ENCODE measurements around the gene MZT2B.
"Not testable (repeated sequence)": the region's sequence is repeated elsewhere in the genome, so short reads cannot be mapped to it uniquely, and the experiment has no call there.

The MZT2B gene

DNA sequence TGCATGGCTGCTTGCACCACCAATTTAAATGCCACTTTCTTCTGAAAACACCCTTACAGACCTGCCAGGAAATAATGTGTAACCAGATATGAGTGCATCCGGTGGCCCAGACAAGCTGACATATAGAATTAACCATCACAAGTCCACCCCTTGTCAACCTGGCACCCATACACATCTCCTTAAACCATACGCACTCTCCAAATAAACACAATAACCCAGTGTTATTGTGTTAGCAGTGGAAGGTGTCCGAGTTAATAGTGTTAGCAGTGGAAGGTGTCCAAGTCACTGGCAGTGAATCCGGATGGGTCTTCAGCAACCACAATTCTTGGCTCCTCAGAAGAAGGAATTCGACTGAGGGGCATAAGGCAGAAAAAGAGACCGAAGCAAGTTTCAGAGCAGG lies 33.5 kb upstream of the MZT2B start:
- DNase-seq (ENCODE audit: extremely low read depth, low read depth); H3K4me3 ChIP-seq (replicated peaks; ENCODE audit: low read depth, low read length): not testable (repeated sequence)

DNA sequence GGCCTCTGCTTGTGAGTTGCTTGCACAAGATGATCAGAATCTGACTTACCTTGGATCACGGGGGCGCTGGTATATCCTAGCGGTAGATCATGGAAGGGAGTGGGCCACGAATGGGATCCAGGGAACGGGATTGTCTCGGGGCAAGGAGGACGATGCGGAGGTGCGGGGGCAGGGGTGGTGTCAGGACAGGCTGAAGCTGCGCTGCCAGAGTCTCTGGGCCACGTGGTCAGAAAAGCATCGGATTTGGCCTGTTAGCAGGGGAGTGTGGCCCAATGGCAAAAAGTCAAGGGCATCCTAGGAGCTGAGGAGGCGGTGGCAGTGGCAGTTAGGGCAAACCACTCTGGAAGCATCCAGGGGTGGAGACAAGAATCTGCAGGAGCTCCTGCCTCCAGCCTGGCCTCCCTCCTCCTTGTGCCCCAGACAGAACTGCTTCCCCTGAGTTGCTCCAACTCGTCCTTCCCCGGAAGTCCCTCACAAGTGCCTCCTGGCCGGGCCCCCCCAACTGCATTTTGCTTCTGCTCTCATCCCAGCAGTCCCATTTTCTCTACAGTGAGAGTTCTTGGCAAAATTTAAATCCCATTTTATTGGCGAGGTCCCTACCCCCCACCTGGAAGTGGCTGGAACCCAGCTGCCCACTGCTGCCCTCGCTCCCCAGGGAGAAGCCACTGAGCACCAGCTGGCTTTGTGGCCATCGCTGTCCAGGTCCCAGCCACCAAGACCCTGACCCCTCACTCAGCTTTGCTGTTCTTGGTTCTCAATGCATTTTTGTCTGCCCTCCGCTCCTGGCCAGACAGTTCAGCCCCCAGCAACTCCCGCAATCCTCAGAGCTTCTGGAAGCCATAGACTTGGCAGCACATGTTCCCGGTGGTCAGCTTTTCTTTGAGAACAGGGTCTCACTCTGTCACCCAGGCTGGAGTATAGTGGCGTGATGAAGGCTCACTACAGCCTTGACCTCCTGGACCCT lies 31.6 kb upstream of the MZT2B start:
- DNase-seq (ENCODE audit: extremely low read depth, low read depth): no peak
- no peak overlapping the region for H3K4me3 ChIP-seq (replicated peaks; ENCODE audit: low read depth, low read length)
- TF ChIP-seq, protein P1, sequence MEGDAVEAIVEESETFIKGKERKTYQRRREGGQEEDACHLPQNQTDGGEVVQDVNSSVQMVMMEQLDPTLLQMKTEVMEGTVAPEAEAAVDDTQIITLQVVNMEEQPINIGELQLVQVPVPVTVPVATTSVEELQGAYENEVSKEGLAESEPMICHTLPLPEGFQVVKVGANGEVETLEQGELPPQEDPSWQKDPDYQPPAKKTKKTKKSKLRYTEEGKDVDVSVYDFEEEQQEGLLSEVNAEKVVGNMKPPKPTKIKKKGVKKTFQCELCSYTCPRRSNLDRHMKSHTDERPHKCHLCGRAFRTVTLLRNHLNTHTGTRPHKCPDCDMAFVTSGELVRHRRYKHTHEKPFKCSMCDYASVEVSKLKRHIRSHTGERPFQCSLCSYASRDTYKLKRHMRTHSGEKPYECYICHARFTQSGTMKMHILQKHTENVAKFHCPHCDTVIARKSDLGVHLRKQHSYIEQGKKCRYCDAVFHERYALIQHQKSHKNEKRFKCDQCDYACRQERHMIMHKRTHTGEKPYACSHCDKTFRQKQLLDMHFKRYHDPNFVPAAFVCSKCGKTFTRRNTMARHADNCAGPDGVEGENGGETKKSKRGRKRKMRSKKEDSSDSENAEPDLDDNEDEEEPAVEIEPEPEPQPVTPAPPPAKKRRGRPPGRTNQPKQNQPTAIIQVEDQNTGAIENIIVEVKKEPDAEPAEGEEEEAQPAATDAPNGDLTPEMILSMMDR (IDR thresholded peaks at IDR 0.05; ENCODE audit: low read depth, low read length, missing control alignments): no peak

DNA sequence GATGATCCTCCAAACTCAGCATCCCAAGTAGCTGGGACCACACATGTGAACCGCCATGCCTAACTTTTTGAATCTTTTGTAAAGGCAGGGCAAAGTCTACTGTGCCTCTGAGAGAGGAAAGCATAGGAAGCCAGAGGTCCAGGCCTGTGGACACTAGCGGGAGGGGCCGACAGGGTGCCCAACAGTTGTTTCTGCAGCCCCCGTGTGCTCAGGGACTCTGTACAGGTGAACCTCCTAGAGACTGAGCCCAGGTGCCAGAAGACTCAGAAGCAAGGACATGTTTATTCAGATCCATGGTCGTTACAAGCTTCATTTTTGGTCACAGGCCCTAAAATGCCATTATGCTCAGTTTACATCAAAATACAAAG lies 30.9 kb upstream of the MZT2B start:
- H3K4me3 ChIP-seq (replicated peaks; ENCODE audit: low read depth, low read length); DNase-seq (ENCODE audit: extremely low read depth, low read depth): not testable (repeated sequence)

DNA sequence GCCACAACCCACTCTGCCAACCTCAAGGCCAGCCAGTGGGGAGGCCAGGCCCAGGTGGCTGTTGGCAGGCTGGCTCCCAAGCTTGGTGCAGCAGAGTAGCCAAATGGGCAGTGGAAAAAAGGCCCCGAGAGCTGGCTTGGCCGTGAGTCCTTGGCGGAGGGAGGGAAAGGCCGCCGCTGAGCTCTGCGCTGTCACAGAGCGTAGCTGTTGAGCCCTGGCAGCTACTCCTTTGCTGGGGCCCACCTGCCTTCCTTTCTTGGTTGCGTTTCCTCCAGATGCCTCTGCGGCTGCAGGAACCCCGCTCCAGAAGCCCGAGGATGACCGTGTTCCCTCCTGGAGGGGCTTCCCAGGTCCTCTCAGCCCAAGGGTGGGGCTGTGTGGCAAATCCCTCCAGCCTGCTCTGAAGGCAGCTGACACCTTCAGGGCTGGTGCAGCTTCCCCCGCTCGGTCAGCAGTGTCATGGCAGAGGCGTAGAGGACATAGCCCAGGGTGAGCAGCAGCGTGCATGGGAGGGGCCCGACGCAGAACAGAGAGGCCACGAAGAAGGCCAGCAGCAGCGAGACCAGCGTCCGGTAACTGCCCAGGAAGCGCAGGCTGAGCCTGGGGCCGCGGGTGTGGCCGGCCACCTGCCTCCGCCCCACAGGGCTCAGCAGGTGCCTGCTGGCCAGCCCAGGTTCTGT lies 29.8 kb upstream of the MZT2B start:
- not testable (repeated sequence) for H3K4me3 ChIP-seq (replicated peaks; ENCODE audit: low read depth, low read length); DNase-seq (ENCODE audit: extremely low read depth, low read depth)

DNA sequence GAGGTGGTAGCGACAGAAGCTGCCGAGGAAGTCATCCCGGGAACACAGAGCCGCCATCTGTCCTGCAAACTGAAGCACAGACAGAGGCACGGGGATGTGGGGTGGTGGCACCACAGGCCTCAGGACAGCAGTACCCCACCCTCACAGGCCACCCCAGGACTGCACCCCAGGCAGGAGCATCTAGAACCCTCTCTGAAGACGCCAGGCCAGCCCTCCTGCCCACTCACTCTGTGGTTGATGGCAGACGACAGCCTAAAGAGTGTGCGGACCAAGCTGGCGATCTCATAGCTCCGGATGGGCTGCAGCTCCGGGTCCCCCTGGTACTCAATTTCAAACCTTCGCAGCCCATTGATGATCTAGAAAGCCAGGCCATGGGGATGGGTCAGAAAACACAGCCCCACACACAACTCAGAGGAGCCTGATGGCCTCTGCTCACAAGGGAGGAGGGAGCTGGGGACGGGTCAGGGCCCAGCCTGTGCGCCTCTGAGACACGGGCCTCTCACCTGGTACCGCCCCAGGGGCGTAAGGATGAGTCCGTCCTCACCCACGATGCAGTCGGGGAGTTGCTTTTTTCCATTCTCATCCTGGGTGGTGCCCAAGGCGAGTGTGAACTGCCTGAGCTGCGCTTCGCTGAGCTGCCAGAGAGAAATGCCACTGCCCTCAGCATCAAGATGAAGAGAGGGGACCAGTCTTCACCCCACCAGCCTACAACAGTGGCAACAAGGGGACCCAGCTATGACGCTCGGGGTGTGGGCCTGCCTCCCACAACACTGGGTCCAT lies 29.1 kb upstream of the MZT2B start:
- DNase-seq (ENCODE audit: extremely low read depth, low read depth): no peak
- no peak overlapping the region for H3K4me3 ChIP-seq (replicated peaks; ENCODE audit: low read depth, low read length)
- TF ChIP-seq, protein P1 (IDR thresholded peaks at IDR 0.05; ENCODE audit: low read depth, low read length, missing control alignments): no peak

DNA sequence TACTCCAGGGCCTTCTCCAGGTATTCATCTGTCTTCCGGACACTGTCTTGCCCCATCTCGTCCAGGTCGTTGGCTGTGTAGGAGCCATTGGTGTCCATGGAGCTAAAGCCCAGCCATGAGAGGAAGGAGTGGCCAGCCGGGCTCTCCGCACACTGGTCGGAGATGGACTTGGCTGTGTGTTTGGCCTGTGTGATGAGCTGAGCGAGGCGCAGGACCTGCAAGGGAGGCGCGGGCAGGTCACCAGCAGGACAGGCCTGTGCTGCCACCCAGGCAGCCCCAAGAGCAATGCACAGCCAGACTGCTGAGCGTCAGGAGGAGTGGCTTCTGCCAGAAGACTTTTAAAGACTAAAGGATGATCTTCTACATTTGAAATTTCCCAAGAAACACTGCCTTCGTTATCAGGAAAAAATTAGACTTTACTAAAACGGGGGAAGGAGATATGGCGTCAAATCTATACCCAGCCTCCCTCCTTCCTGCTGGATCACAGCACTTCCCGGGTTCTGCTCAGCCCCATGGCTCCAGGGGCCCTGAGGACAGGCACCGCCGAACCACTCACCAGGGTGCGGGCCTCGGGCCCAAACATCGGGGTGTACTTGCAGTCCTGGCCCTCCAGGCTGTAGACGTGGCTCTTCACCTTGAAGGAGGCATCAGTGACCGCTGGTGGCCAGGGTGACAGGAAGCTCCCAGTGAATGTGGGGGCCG lies 28.2 kb upstream of the MZT2B start:
- not testable (repeated sequence) for H3K4me3 ChIP-seq (replicated peaks; ENCODE audit: low read depth, low read length); DNase-seq (ENCODE audit: extremely low read depth, low read depth)

DNA sequence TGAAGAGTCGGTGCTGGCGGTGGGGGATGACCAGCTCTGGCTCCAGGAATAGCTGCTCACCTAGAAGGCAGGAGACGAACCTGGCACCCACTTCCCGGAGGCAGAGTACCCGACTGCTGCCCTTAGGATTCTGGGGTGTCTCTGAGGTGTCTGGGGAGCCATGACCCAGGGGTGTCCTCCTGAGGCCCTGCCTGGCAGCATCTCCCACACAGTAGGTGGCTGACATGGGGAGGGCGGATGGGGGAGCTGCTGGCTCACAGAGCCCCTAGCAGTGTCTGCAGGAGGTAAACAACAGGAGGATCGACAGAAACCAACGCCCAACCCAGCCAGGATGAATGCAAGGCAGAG lies 27.7 kb upstream of the MZT2B start:
- DNase-seq (ENCODE audit: extremely low read depth, low read depth); H3K4me3 ChIP-seq (replicated peaks; ENCODE audit: low read depth, low read length): not testable (repeated sequence)

DNA sequence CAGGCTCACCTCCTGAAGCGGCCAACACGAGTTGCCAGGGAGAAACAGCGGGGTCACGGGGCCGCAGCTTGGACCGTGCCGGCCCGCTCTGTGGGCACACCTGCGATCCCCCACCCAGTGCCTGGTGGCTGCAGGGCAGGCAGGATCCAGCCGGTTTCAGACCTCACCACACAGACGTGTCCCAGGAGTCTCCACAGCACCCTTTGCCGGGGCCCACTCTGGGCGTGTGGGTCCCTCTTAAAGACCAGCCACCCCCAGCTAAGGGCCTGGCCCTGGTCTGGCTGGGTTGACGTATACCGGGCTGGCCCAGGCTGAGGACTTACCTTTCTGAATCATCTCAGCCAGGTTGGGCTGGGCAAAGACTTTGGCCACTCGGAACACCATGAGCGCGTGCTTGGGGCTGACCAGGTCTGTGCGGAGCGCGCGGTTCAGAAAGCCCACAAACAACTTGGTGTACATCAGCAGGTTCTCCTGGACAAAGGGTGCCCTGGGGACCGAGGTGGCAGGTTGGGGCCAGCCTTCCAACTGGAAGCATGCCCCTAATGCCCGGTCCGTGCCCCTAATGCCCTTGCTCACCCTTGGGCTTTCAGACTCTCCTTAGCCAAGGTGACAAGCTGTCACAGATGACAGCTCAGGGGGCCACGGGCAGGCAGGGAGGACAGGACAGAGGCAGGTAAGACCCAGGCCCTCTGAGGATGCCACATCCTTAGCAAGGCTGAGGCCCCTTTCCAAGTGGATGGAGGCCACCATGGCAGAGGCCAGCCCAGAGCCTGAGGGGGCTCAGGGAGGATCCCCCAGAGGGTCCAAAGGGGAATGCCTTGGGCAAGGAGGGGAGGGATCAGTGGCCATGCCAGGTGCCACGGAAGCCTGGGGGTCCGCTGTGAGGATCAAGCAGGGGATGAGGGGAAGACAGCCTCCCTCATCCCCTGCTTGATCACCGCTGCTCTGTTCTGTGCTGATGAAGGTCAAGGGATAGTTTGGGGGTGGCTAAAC lies 27.0 kb upstream of the MZT2B start:
- TF ChIP-seq, protein P1 (IDR thresholded peaks at IDR 0.05; ENCODE audit: low read depth, low read length, missing control alignments): no peak
- no peak overlapping the region for H3K4me3 ChIP-seq (replicated peaks; ENCODE audit: low read depth, low read length)

More for the DNA sequence above, 27.0 kb upstream of the MZT2B start:
- no peak for DNase-seq (ENCODE audit: extremely low read depth, low read depth)
